ENCODE data around the gene RPRM. TPM values are rescaled to one million over a fixed set of nuclear protein-coding genes. Genes with fewer than 3 reads are reported as not detected.
"Not testable (repeated sequence)": the region's sequence is repeated elsewhere in the genome, so short reads cannot be mapped to it uniquely, and the experiment has no call there.

RPRM gene
- total RNA-seq, 1 donor from 2014 or later: not detected

DNA sequence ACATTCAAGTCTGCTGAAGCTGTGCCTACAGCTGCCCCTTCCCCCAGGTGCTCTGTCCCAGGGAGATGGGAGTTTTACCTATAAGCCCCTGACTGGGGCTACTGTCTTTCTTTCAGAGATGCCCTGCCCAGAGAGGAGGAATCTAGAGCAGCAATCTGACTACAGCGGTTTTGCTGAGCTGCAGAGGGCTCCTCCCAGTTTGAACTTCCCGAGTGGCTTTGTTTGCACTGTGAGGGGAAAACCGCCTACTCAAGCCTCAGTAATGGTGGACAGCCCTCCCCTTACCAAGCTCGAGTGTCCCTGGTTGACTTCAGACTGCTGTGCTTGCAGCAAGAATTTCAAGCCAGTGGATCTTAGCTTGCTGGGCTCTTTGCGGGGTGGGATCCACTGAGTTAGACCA, 35.9 kb downstream of the RPRM start:
- H3K27me3 Mint-ChIP-seq (ENCODE audit: low read depth); H3K4me3 Mint-ChIP-seq (ENCODE audit: low read depth); H3K36me3 Mint-ChIP-seq (ENCODE audit: low read depth); H3K27ac Mint-ChIP-seq; DNase-seq (ENCODE audit: low spot score); H3K4me1 Mint-ChIP-seq (ENCODE audit: low read depth); intact Hi-C loops (cut with micrococcal nuclease): not testable (repeated sequence)
- H3K9me3 Mint-ChIP-seq: peaks cover 17% of the 10 kb centered on the region

DNA sequence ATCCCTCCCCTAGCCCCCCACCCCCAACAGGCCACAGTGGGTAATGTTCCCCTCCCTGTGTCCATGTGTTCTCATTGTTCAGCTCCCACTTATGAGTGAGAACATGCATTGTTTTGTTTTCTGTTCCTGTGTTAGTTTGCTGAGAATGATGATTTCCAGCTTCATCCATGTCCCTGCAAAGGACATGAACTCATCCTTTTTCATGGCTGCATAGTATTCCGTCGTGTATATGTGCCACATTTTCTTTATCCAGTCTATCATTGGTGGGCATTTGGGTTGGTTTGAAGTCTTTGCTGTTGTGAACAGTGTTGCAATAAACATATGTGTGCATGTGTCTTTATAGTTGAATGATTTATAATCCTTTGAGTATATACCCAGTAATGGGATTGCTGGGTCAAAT, 38.5 kb downstream of the RPRM start:
- H3K27me3 Mint-ChIP-seq (ENCODE audit: low read depth); H3K36me3 Mint-ChIP-seq (ENCODE audit: low read depth); DNase-seq (ENCODE audit: low spot score); H3K27ac Mint-ChIP-seq; intact Hi-C loops (cut with micrococcal nuclease); H3K4me1 Mint-ChIP-seq (ENCODE audit: low read depth); H3K4me3 Mint-ChIP-seq (ENCODE audit: low read depth): not testable (repeated sequence)
- peaks cover 17% of the 10 kb centered on the region for H3K9me3 Mint-ChIP-seq

DNA sequence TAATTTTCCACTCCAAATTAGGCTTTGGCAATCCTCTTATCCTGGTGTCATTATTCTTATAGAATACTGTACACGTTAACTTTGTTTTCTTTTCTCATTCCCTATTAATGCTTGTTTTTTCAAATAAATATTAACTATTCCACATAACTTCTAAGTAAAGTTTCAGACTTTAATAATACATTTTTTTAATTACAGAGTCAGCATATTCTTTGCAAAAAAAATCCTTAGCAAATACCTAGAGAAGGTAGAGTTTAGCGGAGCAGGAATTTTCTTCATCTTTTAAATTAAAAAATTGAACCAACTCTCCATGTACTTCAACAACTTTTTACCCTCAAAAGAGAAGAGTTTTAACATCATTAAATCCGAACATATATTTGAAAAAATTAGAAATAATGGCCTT, 45.2 kb downstream of the RPRM start:
- Mint-ChIP-seq H3K27ac (no peak overlapping the region), H3K4me1 (ENCODE audit: low read depth) (no peaks in the 10 kb centered on the region), H3K36me3 (ENCODE audit: low read depth) (no peaks in the 10 kb centered on the region), H3K9me3 (no peaks in the 10 kb centered on the region), H3K27me3 (ENCODE audit: low read depth) (no peaks in the 10 kb centered on the region), H3K4me3 (ENCODE audit: low read depth) (no peak overlapping the region)
- no peak for DNase-seq (ENCODE audit: low spot score)
- intact Hi-C loops (cut with micrococcal nuclease): no loop called here

DNA sequence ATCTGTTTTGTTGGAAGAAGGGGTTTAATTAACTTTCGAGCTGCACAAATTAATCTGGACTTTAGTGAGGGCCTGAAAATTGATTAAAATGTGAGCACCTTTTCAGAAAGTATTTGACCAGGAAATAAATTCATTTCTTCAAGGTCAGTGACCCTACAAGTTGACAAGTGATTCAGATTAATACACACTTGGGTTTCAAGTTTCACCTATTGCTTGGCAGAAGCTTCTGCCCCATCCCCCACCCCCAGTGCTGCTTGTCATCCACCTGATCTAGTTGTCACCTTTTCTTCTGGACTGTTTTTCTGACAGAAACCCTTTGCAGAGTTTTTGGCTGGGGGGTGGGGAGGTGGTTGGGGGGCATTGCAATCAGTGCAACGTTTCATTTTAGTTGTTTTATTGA, 46.2 kb downstream of the RPRM start:
- H3K4me1 Mint-ChIP-seq (ENCODE audit: low read depth): no peaks in the 10 kb centered on the region
- intact Hi-C loops (cut with micrococcal nuclease): no loop called here
- DNase-seq (ENCODE audit: low spot score): no peak
- H3K9me3 Mint-ChIP-seq: no peaks in the 10 kb centered on the region
- H3K36me3 Mint-ChIP-seq (ENCODE audit: low read depth): no peaks in the 10 kb centered on the region
- no peak overlapping the region for H3K27ac Mint-ChIP-seq
- H3K4me3 Mint-ChIP-seq (ENCODE audit: low read depth): no peak overlapping the region
- H3K27me3 Mint-ChIP-seq (ENCODE audit: low read depth): no peaks in the 10 kb centered on the region

DNA sequence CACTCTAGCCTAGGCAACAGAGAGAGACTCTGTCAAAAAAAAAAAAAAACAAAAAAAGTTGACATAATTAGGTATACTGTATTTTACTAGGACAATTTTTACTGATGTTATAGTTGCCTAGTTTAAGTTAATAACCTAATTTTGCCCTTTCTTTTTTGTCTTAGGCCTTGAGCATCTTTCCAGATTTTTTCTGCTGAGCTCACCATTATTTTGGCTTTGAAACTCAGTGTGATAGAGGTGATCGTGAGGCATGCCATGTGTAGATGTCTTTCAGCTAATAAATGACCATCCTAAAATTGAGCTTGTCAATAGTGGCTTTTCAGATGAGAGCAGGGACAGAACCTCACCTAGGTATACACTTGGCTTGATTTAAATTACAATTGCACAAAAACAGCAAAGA, 47.4 kb downstream of the RPRM start:
- Mint-ChIP-seq H3K4me3 (ENCODE audit: low read depth) (no peak overlapping the region), H3K27ac (no peak overlapping the region), H3K27me3 (ENCODE audit: low read depth) (no peaks in the 10 kb centered on the region), H3K4me1 (ENCODE audit: low read depth) (no peaks in the 10 kb centered on the region), H3K9me3 (no peaks in the 10 kb centered on the region), H3K36me3 (ENCODE audit: low read depth) (no peaks in the 10 kb centered on the region)
- DNase-seq (ENCODE audit: low spot score): no peak
- intact Hi-C loops (cut with micrococcal nuclease): no loop called here
